ENCODE measurements around the gene CCDC102A. TPM values are rescaled to one million over a fixed set of nuclear protein-coding genes. Genes with fewer than 3 reads are reported as not detected.

The CCDC102A gene
- total and polyA plus RNA-seq, 9 of the 15 experiments (the other 6 are each of a cell fraction or from before 2014, with no cell fraction given) = 0.03 to 4.9 (median 1.4) TPM

- CTCF ChIA-PET (ENCODE audit: low intra/inter-chr PET ratio) = no interaction called here
- no peak for FAIRE-seq
- TF ChIP-seq PTRF (tag; IDR thresholded peaks at IDR 0.05) = no peak
- no peak for TF ChIP-seq KDM2B (CRISPR knock-in tag; IDR thresholded peaks at IDR 0.05)
- TF ChIP-seq RAD51 (IDR thresholded peaks at IDR 0.05; ENCODE audit: borderline replicate concordance, low read depth) = no peak
- TF ChIP-seq ZNF780A (CRISPR knock-in tag; IDR thresholded peaks at IDR 0.05) = no peak
- TF ChIP-seq HMGXB4 (CRISPR knock-in tag; IDR thresholded peaks at IDR 0.05) = no peak
- TF ChIP-seq XRCC3 (IDR thresholded peaks at IDR 0.05) = no peak
- no peak for TF ChIP-seq NONO (IDR thresholded peaks at IDR 0.05; ENCODE audit: low read depth in 2 of 2, low read length in 1 of 2)
- TF ChIP-seq ZNF398 (CRISPR knock-in tag; IDR thresholded peaks at IDR 0.05) = no peak
- TF ChIP-seq HOXB6 (CRISPR knock-in tag; IDR thresholded peaks at IDR 0.05; ENCODE audit: borderline replicate concordance) = no peak
- no peak for TF ChIP-seq PHB (CRISPR knock-in tag; IDR thresholded peaks at IDR 0.05)
- no peak for TF ChIP-seq POLR3A (IDR thresholded peaks at IDR 0.05; ENCODE audit: borderline replicate concordance, extremely low read depth, insufficient read depth, insufficient read length)
- no peak for TF ChIP-seq NCOA1 (IDR thresholded peaks at IDR 0.05; ENCODE audit: low read depth)
- TF ChIP-seq ELK1 (CRISPR knock-in tag; IDR thresholded peaks at IDR 0.05) = no peak
- no peak for TF ChIP-seq ZKSCAN1 (IDR thresholded peaks at IDR 0.05; ENCODE audit: low read depth, low read length)
- TF ChIP-seq POLR2H (tag; IDR thresholded peaks at IDR 0.05; ENCODE audit: low read depth) = no peak
- TF ChIP-seq DIDO1 (tag; IDR thresholded peaks at IDR 0.05; ENCODE audit: low read depth) = no peak
- TF ChIP-seq IFI16 (CRISPR knock-in tag; IDR thresholded peaks at IDR 0.05) = no peak
- no peak for TF ChIP-seq STAT5B (CRISPR knock-in tag; IDR thresholded peaks at IDR 0.05)
- no peak for TF ChIP-seq HOMEZ (CRISPR knock-in tag; IDR thresholded peaks at IDR 0.05)
These were observed 12.0 kb upstream of the CCDC102A start for GRCh38 chr16:57548408-57548807.

More at GRCh38 chr16:57548408-57548807, 12.0 kb upstream of the CCDC102A start:
- DNase-seq (ENCODE audit: extremely low read depth in 1 of 4, low spot score in 3 of 4) = no peak
- Histone ChIP-seq H3K27ac (ENCODE audit: extremely low read depth, low read depth, low read length) (no peak overlapping the region), H3K4me2 (ENCODE audit: insufficient read depth, low read length) (no peak overlapping the region), H3K4me1 (replicated peaks in 1 of 2; ENCODE audit: control insufficient read depth in 2 of 2, insufficient read depth in 2 of 2, low read length in 2 of 2) (peaks cover 10 to 15% of the 10 kb centered on the region in 2 experiments), H3K9ac (ENCODE audit: insufficient read depth in 1 of 2, low read depth in 2 of 2, low read length in 2 of 2) (no peak overlapping the region), H3K9me3 (replicated peaks; ENCODE audit: control insufficient read depth, insufficient read depth, low read depth, low read length) (no peaks in the 10 kb centered on the region), H3K4me3 (no peak overlapping the region), H3K36me3 (ENCODE audit: control insufficient read depth, insufficient read depth, low read length) (no peaks in the 10 kb centered on the region), H3K27me3 (ENCODE audit: control insufficient read depth in 2 of 2, insufficient read depth in 2 of 2, low read length in 2 of 2) (no peaks in the 10 kb centered on the region), H4K20me1 (replicated peaks; ENCODE audit: control insufficient read depth, insufficient read depth, low read length) (no peaks in the 10 kb centered on the region), H3K79me2 (ENCODE audit: control insufficient read depth, insufficient read depth, low read length) (no peaks in the 10 kb centered on the region), H3K9me1 (ENCODE audit: control insufficient read depth, insufficient read depth, low read length) (no peaks in the 10 kb centered on the region), H2AFZ (ENCODE audit: low read depth, low read length) (no peak overlapping the region)
- intact Hi-C loops (cut with micrococcal nuclease) (no loop called here), in situ Hi-C loops (cut with MboI) (no loop called here)
- no TSS peak for BruUV-seq (replicated peaks)
- 51% methylated on average over 4 of the region's 4 CpGs for WGBS (ENCODE audit: insufficient coverage, low coverage, missing lambda C conversion rate)
- POLR2A ChIA-PET = interaction anchor here (1.0 kb wide), 1 partner anchor 45 kb away, joined by 3 read pairs; no protein-coding TSS in a partner anchor
- no peak for ATAC-seq

Data from K562 (cell line).